Activated CD4-positive, alpha-beta T cell treated with anti-CD3 and anti-CD28 coated beads, Interleukin-2, amount 10 ng/mL, durations not matched to agents 24 days and 14 days (primary cell): ENCODE data around the gene KRTAP12-1. TPM values are rescaled to one million over a fixed set of nuclear protein-coding genes. Genes with fewer than 3 reads are reported as not detected.
"Not testable (repeated sequence)": the region's sequence is repeated elsewhere in the genome, so short reads cannot be mapped to it uniquely, and the experiment has no call there.

Source experiments
- DNase-seq: peaks from one replicate; pipeline ENCODE4 v3.0.0; 2022
- H3K27ac Mint-ChIP-seq: one replicate; pipeline ENCODE4 v1.8.0; 2022; ENCODE audit warnings: mild to moderate bottlenecking, mixed read lengths
- H3K27me3 Mint-ChIP-seq: one replicate; pipeline ENCODE4 v1.8.0; 2022; ENCODE audit warnings: mixed read lengths
- H3K36me3 Mint-ChIP-seq: one replicate; pipeline ENCODE4 v1.8.0; 2022; ENCODE audit warnings: low read depth, mild to moderate bottlenecking, mixed read lengths
- H3K4me1 Mint-ChIP-seq: one replicate; pipeline ENCODE4 v1.8.0; 2021; ENCODE audit warnings: mixed read lengths
- H3K4me3 Mint-ChIP-seq: one replicate; pipeline ENCODE4 v1.8.0; 2022; ENCODE audit warnings: mild to moderate bottlenecking, moderate library complexity, mixed read lengths
- H3K9me3 Mint-ChIP-seq: one replicate; pipeline ENCODE4 v1.8.0; 2021; ENCODE audit warnings: mixed read lengths
- intact Hi-C: fragments of 100-400 bp; cut with micrococcal nuclease; formaldehyde crosslinking; loops from one replicate; pipeline ENCODE4 v1.15.1; 2023
- total RNA-seq: library from RNA; stranded (reverse); gene quantifications from 2 replicates; pipeline ENCODE4 v1.2.3, GENCODE V29; 2022

KRTAP12-1 gene
- total RNA-seq, 1 donor from 2014 or later, result not detected

DNA sequence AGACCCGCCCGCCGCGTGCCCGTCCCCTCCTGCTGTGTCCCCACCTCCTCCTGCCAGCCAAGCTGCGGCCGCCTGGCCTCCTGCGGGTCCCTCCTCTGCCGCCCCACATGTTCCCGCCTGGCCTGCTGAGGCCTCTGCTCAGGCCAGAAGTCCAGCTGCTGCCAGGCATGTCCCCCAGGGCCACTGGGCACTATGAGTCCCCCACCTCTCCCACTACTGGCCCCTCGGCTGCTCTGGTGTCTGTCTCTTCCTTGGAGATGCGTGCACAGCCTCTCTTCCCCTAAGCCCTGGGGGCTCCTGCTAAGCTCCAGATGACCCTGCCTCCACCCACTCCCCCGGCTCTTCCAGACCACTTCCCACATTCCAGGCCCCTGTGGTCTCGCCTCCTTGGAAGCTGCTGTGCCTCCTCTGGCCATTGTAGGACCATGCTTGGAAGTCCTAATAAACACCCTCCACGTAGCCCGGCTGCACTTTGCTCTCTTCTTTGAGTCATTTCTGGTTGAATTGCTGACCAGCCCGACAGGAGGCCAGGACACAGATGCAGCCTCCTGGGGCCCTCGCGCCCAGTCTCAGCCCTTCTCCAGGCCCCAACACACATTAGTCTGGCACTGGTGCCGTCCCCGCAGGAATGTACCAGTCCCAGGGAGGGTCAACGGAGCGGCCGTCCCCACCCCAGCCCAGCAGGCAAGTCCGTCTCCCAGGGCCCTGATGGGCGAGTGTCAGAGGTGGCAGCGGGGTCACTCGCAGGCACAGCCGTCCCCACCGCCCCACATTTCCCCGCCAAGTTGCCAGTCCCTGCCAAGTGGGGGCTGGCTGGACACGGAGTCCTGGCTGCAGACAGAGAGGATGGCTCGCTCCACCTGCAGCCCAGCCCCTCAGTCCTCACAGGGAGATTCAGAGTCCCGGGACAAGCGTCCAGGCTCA lies 16.1 kb upstream of the KRTAP12-1 start:
- Mint-ChIP-seq H3K4me1 (no peaks in the 10 kb centered on the region), H3K9me3 (peaks cover 5% of the 10 kb centered on the region), H3K27me3 (peaks cover 58% of the 10 kb centered on the region), H3K27ac (no peak overlapping the region), H3K4me3 (no peak overlapping the region), H3K36me3 (no peaks in the 10 kb centered on the region)
- intact Hi-C loops, result no loop called here
- no peak for DNase-seq

GRCh38 chr21:44697172-44697810 lies 15.3 kb upstream of the KRTAP12-1 start, which contains the start of gene KRTAP10-12:
KRTAP10-12 (plus strand) TSS chr21:44697172; CDS start chr21:44697202, 30 bp downstream.
- intact Hi-C loops, DNase-seq, H3K4me3 Mint-ChIP-seq, H3K27ac Mint-ChIP-seq, H3K4me1 Mint-ChIP-seq, H3K36me3 Mint-ChIP-seq, H3K9me3 Mint-ChIP-seq: not testable (repeated sequence)
- peaks cover 54% of the 10 kb centered on the region for H3K27me3 Mint-ChIP-seq

GRCh38 chr21:44696572-44696971 lies 14.6 kb upstream of the KRTAP12-1 start:
- intact Hi-C loops, result no loop called here
- H3K27me3 Mint-ChIP-seq, result peaks cover 53% of the 10 kb centered on the region
- DNase-seq, result no peak
- H3K9me3 Mint-ChIP-seq, result peaks cover 5% of the 10 kb centered on the region
- peaks cover 2% of the 10 kb centered on the region for H3K4me1 Mint-ChIP-seq
- no peaks in the 10 kb centered on the region for H3K36me3 Mint-ChIP-seq
- no peak overlapping the region for H3K4me3 Mint-ChIP-seq
- H3K27ac Mint-ChIP-seq, result no peak overlapping the region

- intact Hi-C loops, result no loop called here
Observed at GRCh38 chr21:44695641-44696040, 13.7 kb upstream of the KRTAP12-1 start.

DNA sequence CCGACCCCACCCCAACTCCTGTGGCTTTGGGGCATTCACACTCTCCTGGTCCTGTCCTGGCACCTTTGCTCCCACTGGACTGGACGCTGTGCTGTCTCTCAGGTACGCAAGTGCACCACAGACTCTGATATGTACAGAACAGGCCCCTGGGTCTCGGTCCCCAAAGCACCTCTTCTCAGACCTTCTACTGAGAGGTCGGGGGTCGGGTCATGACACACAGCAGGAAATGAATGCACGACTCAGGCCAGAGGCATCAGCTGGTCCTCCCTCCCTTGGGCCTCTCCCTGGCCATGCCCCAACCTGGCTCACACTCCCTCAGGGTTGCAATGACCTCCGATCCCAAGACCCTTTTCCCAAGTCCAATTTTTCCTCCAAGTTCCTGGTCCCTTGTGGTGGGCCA lies 13.2 kb upstream of the KRTAP12-1 start:
- Mint-ChIP-seq H3K4me3 (no peak overlapping the region), H3K27ac (no peak overlapping the region), H3K27me3 (peaks cover 55% of the 10 kb centered on the region), H3K36me3 (no peaks in the 10 kb centered on the region), H3K9me3 (peaks cover 5% of the 10 kb centered on the region), H3K4me1 (peaks cover 2% of the 10 kb centered on the region)
- intact Hi-C loops, result no loop called here
- DNase-seq, result no peak

More at GRCh38 chr21:44695641-44696040, 13.7 kb upstream of the KRTAP12-1 start:
- Mint-ChIP-seq H3K27me3 (peaks cover 52% of the 10 kb centered on the region), H3K9me3 (peaks cover 5% of the 10 kb centered on the region), H3K4me3 (no peak overlapping the region), H3K36me3 (no peaks in the 10 kb centered on the region), H3K27ac (no peak overlapping the region), H3K4me1 (peaks cover 2% of the 10 kb centered on the region)
- DNase-seq, result no peak

DNA sequence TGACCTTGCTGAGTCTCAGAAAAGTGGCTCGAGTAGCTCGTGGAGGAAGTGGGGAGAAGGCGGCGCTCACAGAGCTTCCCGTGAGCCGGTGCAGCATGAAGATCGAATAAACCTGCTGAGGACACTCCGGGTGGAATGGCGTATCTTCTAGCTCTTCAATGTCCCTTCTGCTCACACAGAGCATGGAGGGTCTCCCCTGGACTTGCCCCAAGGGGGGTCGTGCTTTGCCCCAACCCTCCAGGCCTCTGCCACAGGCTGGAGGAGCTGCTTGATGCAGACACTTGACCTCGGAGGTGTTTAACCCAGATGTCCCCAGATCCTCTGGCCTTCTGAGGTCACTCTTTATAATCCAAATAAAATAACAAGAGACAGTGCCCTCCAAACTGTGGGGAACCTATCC lies 12.8 kb upstream of the KRTAP12-1 start:
- Mint-ChIP-seq H3K4me3 (no peak overlapping the region), H3K27me3 (peaks cover 57% of the 10 kb centered on the region), H3K9me3 (peaks cover 5% of the 10 kb centered on the region), H3K27ac (no peak overlapping the region), H3K36me3 (no peaks in the 10 kb centered on the region), H3K4me1 (peaks cover 2% of the 10 kb centered on the region)
- DNase-seq, result no peak
- intact Hi-C loops, result no loop called here

- intact Hi-C loops, result no loop called here
- peaks cover 2% of the 10 kb centered on the region for H3K4me1 Mint-ChIP-seq
- no peak for DNase-seq
Observed at GRCh38 chr21:44692798-44693512, 11.0 kb upstream of the KRTAP12-1 start.

GRCh38 chr21:44691686-44692085 lies 9.7 kb upstream of the KRTAP12-1 start:
- H3K4me1 Mint-ChIP-seq, result peaks cover 3% of the 10 kb centered on the region

More at GRCh38 chr21:44692798-44693512, 11.0 kb upstream of the KRTAP12-1 start:
- Mint-ChIP-seq H3K27me3 (peaks cover 43% of the 10 kb centered on the region), H3K27ac (peak overlapping the region; percentile 50), H3K36me3 (no peaks in the 10 kb centered on the region), H3K4me3 (no peak overlapping the region), H3K9me3 (peaks cover 5% of the 10 kb centered on the region)

GRCh38 chr21:44689740-44690139 lies 7.8 kb upstream of the KRTAP12-1 start:
- intact Hi-C loops, H3K27ac Mint-ChIP-seq, H3K9me3 Mint-ChIP-seq, DNase-seq, H3K36me3 Mint-ChIP-seq, H3K4me3 Mint-ChIP-seq: not testable (repeated sequence)
- peaks cover 26% of the 10 kb centered on the region for H3K27me3 Mint-ChIP-seq
- peaks cover 11% of the 10 kb centered on the region for H3K4me1 Mint-ChIP-seq

More at GRCh38 chr21:44691686-44692085, 9.7 kb upstream of the KRTAP12-1 start:
- Mint-ChIP-seq H3K36me3 (no peaks in the 10 kb centered on the region), H3K27ac (no peak overlapping the region), H3K27me3 (peaks cover 33% of the 10 kb centered on the region), H3K9me3 (peaks cover 5% of the 10 kb centered on the region), H3K4me3 (no peak overlapping the region)
- intact Hi-C loops, result no loop called here
- no peak for DNase-seq

GRCh38 chr21:44687671-44688070 lies 5.7 kb upstream of the KRTAP12-1 start:
- intact Hi-C loops, result no loop called here
- H3K27me3 Mint-ChIP-seq, result peaks cover 22% of the 10 kb centered on the region
- H3K27ac Mint-ChIP-seq, result no peak overlapping the region
- DNase-seq, result no peak
- no peaks in the 10 kb centered on the region for H3K9me3 Mint-ChIP-seq
- peaks cover 11% of the 10 kb centered on the region for H3K4me1 Mint-ChIP-seq
- no peak overlapping the region for H3K4me3 Mint-ChIP-seq
- no peaks in the 10 kb centered on the region for H3K36me3 Mint-ChIP-seq

DNA sequence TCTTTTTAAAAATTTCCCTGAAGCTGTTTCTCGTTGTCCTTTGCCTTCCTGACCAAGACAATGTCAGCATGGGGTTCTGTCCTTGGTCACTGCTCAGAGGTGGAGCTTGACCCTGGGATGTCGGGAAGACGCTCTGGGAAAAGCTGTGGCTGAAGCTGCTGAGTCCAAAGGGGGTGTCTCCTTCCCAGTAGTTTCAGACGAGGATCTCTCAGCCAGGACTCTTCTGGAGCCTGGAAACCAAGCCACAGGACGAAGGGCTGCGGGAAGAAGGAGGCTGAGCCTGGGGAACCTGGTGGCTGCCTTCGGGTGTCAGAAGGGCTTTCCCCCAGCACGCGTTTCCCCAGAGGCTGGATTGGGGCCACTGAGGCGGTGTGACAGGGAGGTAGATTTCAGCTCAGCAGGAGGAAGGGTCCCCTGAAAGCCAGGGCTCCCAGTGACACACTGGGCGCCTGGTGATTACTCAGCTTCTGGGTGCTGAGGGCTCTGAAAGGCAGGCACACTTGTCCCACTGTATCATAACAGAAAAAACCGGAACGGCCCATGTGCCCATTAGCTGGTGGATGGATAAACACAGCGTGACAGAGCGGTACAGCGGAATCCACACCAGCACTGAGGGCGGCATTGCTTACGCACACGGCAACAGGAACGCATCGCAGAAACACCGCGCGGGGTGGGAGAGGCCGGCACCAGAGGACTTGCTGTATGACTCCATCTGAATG lies 5.0 kb upstream of the KRTAP12-1 start:
- intact Hi-C loops, result no loop called here
- H3K4me1 Mint-ChIP-seq, result peaks cover 11% of the 10 kb centered on the region
- H3K36me3 Mint-ChIP-seq, result no peaks in the 10 kb centered on the region
- no peaks in the 10 kb centered on the region for H3K9me3 Mint-ChIP-seq
- H3K27me3 Mint-ChIP-seq, result peaks cover 21% of the 10 kb centered on the region
- H3K4me3 Mint-ChIP-seq, result no peak overlapping the region
- no peak overlapping the region for H3K27ac Mint-ChIP-seq
- DNase-seq, result no peak

- no peaks in the 10 kb centered on the region for H3K9me3 Mint-ChIP-seq
- peak overlapping the region; percentile 14 for H3K27ac Mint-ChIP-seq
- H3K27me3 Mint-ChIP-seq, result peaks cover 16% of the 10 kb centered on the region
- intact Hi-C loops, result no loop called here
- DNase-seq, result no peak
- H3K4me3 Mint-ChIP-seq, result no peak overlapping the region
- peaks cover 8% of the 10 kb centered on the region for H3K4me1 Mint-ChIP-seq
- no peaks in the 10 kb centered on the region for H3K36me3 Mint-ChIP-seq
Observed at GRCh38 chr21:44686000-44686781, 4.2 kb upstream of the KRTAP12-1 start.

GRCh38 chr21:44685050-44685449 lies 3.1 kb upstream of the KRTAP12-1 start:
- H3K4me3 Mint-ChIP-seq, H3K4me1 Mint-ChIP-seq, intact Hi-C loops, DNase-seq, H3K27ac Mint-ChIP-seq, H3K36me3 Mint-ChIP-seq, H3K9me3 Mint-ChIP-seq: not testable (repeated sequence)
- peaks cover 18% of the 10 kb centered on the region for H3K27me3 Mint-ChIP-seq
